H1 (cell line): Measurements from ENCODE around the gene TYSND1. TPM values are rescaled to one million over a fixed set of nuclear protein-coding genes. Genes with fewer than 3 reads are reported as not detected.

ENCODE experiments used
- CTCF ChIA-PET: fragments of 300-600 bp; sonication (Branson Sonifier 250); formaldehyde crosslinking; loops from one replicate; lab custom pipeline; 2021; ENCODE audit not compliant: partially characterized antibody; lab: Charles Lee
- POLR2A ChIA-PET: fragments of 300-600 bp; sonication (Branson Sonifier 250); formaldehyde crosslinking; loops from one replicate; lab custom pipeline; 2021; ENCODE audit warnings: inconsistent platforms; ENCODE audit not compliant: partially characterized antibody; lab: Charles Lee
- DNase-seq, 2 experiments: peaks; one replicate each; pipeline versions ENCODE4 v3.0.0 to v3.0.0-alpha.2; 2010 to 2022; ENCODE audit warnings: low spot score in 2 of 2, low read depth in 1 of 2, mixed read lengths in 1 of 2
- FAIRE-seq: peaks from 2 replicates; lab custom pipeline; 2011; peaks lifted over from hg19 to GRCh38; lab: Jason Lieb, UNC
- H2AFZ ChIP-seq: 2 replicates; pipeline ENCODE4 v1.8.1; 2012; ENCODE audit warnings: low read length, inconsistent platforms
- H2AK5ac ChIP-seq: 2 replicates; pipeline ENCODE4 v1.6.1; 2013; ENCODE audit warnings: low read depth, low read length
- H2BK120ac ChIP-seq: replicated peaks from 2 replicates; pipeline ENCODE3; 2013; ENCODE audit warnings: low read depth, low read length, inconsistent platforms
- H2BK12ac ChIP-seq: 2 replicates; pipeline ENCODE4 v1.6.1; 2013; ENCODE audit warnings: low read depth, low read length
- H2BK15ac ChIP-seq: 2 replicates; pipeline ENCODE4 v1.6.1; 2013; ENCODE audit warnings: low read length
- H2BK20ac ChIP-seq: 2 replicates; pipeline ENCODE4 v1.6.1; 2013; ENCODE audit warnings: low read length
- H2BK5ac ChIP-seq: 2 replicates; pipeline ENCODE4 v1.6.1; 2013; ENCODE audit warnings: low read depth, low read length
- H3K14ac ChIP-seq: 2 replicates; pipeline ENCODE4 v1.6.1; 2013; ENCODE audit warnings: inconsistent platforms; ENCODE audit not compliant: insufficient read length
- H3K18ac ChIP-seq: 2 replicates; pipeline ENCODE4 v1.6.1; 2013; ENCODE audit warnings: low read length; ENCODE audit errors: extremely low read depth
- H3K23ac ChIP-seq: 2 replicates; pipeline ENCODE4 v1.6.1; 2013; ENCODE audit warnings: inconsistent platforms; ENCODE audit not compliant: insufficient read length
- H3K23me2 ChIP-seq: 2 replicates; pipeline ENCODE4 v1.6.1; 2013; ENCODE audit warnings: low read depth, low read length
- H3K27ac ChIP-seq: 2 replicates; pipeline ENCODE4 v1.6.1; 2011; ENCODE audit warnings: low read depth, low read length, inconsistent platforms
- H3K27me3 ChIP-seq, 4 experiments: replicated peaks in 1 of 4; 1 replicate in 1 of 4; 2 replicates in 3 of 4; pipeline versions ENCODE4 v1.6.1 to v1.8.1; 2011 to 2013; ENCODE audit warnings: low read length in 3 of 4, mild to moderate bottlenecking in 3 of 4, inconsistent platforms in 2 of 4, mixed read lengths in 2 of 4, moderate library complexity in 1 of 4; ENCODE audit not compliant: control insufficient read depth in 3 of 4, insufficient read depth in 3 of 4; ENCODE audit errors: extremely low read depth in 1 of 4
- H3K36me3 ChIP-seq, 4 experiments: 2 replicates each; pipeline versions ENCODE4 v1.6.1 to v1.8.1; 2011 to 2013; ENCODE audit warnings: mild to moderate bottlenecking in 4 of 4, low read length in 3 of 4, moderate library complexity in 2 of 4, control low read depth in 1 of 4, inconsistent platforms in 1 of 4; ENCODE audit not compliant: insufficient read depth in 4 of 4, control insufficient read depth in 2 of 4
- H3K4ac ChIP-seq: replicated peaks from 2 replicates; pipeline ENCODE3; 2013; ENCODE audit warnings: low read length, low read depth, mixed read lengths, inconsistent platforms; ENCODE audit not compliant: insufficient read length
- H3K4me1 ChIP-seq, 4 experiments: replicated peaks in 1 of 4; 1 replicate in 1 of 4; 2 replicates in 3 of 4; pipeline versions ENCODE4 v1.6.1 to v1.8.1; 2011 to 2013; ENCODE audit warnings: low read length in 3 of 4, inconsistent platforms in 2 of 4, mixed read lengths in 1 of 4; ENCODE audit not compliant: insufficient read depth in 4 of 4, control insufficient read depth in 3 of 4
- H3K4me2 ChIP-seq, 2 experiments: 2 replicates each; pipeline versions ENCODE4 v1.6.1 to v1.8.1; 2011 to 2013; ENCODE audit warnings: low read depth in 2 of 2, low read length in 2 of 2, control low read depth in 1 of 2, inconsistent platforms in 1 of 2, mild to moderate bottlenecking in 1 of 2; ENCODE audit not compliant: insufficient read depth in 1 of 2
- H3K4me3 ChIP-seq, 4 experiments: fragments of 200-600, 300-600 bp in 1 of 4; sonication (generic), shearing (Covaris generic), sonication (Bioruptor Twin) in 1 of 4; 2 replicates each; pipeline versions ENCODE4 v1.5.1 to v1.8.1; 2011 to 2016; ENCODE audit warnings: low read length in 4 of 4, low read depth in 3 of 4, control low read depth in 2 of 4, inconsistent platforms in 2 of 4, mild to moderate bottlenecking in 2 of 4, mixed read lengths in 1 of 4, moderate library complexity in 1 of 4; ENCODE audit not compliant: insufficient read depth in 2 of 4; ENCODE audit errors: extremely low read depth in 1 of 4
- H3K56ac ChIP-seq: replicated peaks from 2 replicates; pipeline ENCODE3; 2013; ENCODE audit warnings: low read depth, mild to moderate bottlenecking, mixed read lengths, low read length, inconsistent platforms; ENCODE audit not compliant: insufficient read length
- H3K79me1 ChIP-seq: 2 replicates; pipeline ENCODE4 v1.6.1; 2013; ENCODE audit warnings: low read depth, low read length, control low read depth
- H3K79me2 ChIP-seq, 2 experiments: 2 replicates each; pipeline versions ENCODE4 v1.6.1 to v1.8.1; 2012 to 2013; ENCODE audit warnings: low read length in 2 of 2, mild to moderate bottlenecking in 2 of 2, inconsistent platforms in 1 of 2; ENCODE audit not compliant: insufficient read depth in 2 of 2, control insufficient read depth in 1 of 2
- H3K9ac ChIP-seq, 4 experiments: replicated peaks in 1 of 4; 1 replicate in 1 of 4; 2 replicates in 3 of 4; pipeline versions ENCODE4 v1.6.1 to v1.8.1; 2011 to 2013; ENCODE audit warnings: low read depth in 3 of 4, low read length in 3 of 4, control low read depth in 2 of 4, mild to moderate bottlenecking in 2 of 4, moderate library complexity in 2 of 4, inconsistent platforms in 1 of 4; ENCODE audit errors: extremely low read depth in 1 of 4
- H3K9me3 ChIP-seq, 2 experiments: 2 replicates each; pipeline versions ENCODE4 v1.6.1 to v1.8.1; 2012 to 2013; ENCODE audit warnings: mild to moderate bottlenecking in 2 of 2, moderate library complexity in 2 of 2, control low read depth in 1 of 2, inconsistent platforms in 1 of 2, low read depth in 1 of 2, low read length in 1 of 2, mixed read lengths in 1 of 2; ENCODE audit not compliant: insufficient read depth in 2 of 2
- H4K20me1 ChIP-seq, 2 experiments: replicated peaks in 1 of 2; 2 replicates each; pipeline versions ENCODE3 to v1.8.1; 2011 to 2013; ENCODE audit warnings: inconsistent platforms in 2 of 2, low read length in 2 of 2, mild to moderate bottlenecking in 1 of 2; ENCODE audit not compliant: insufficient read depth in 2 of 2, control insufficient read depth in 1 of 2
- H4K5ac ChIP-seq: 2 replicates; pipeline ENCODE4 v1.6.1; 2013; ENCODE audit warnings: low read length, low read depth, mixed read lengths, inconsistent platforms; ENCODE audit not compliant: insufficient read length
- H4K8ac ChIP-seq: 2 replicates; pipeline ENCODE4 v1.8.0; 2013; ENCODE audit warnings: mild to moderate bottlenecking, moderate library complexity, low read length, inconsistent platforms; ENCODE audit not compliant: insufficient read depth; ENCODE audit errors: extremely low read depth
- H4K91ac ChIP-seq: replicated peaks from 2 replicates; pipeline ENCODE3; 2013; ENCODE audit warnings: low read length, mixed read lengths, inconsistent platforms; ENCODE audit not compliant: insufficient read length
- CBX5 ChIP-seq: fragments of 300-800, 300-1000 bp; sonication (generic); IDR thresholded peaks from 2 replicates; pipeline ENCODE4 v1.7.1; 2016; ENCODE audit warnings: antibody characterized with exemption, low read length, low read depth
- WGBS, 2 experiments: shearing (Covaris generic) in 1 of 2; methylation state at CpG; one replicate each; pipeline versions ENCODE4 v1.1.6 to v1.1.7; 2013 to 2015; ENCODE audit warnings: low lambda C conversion rate in 2 of 2, mixed read lengths in 2 of 2, inconsistent platforms in 1 of 2, low coverage in 1 of 2, missing lambda C conversion rate in 1 of 2; ENCODE audit not compliant: insufficient replicate concordance in 2 of 2, insufficient coverage in 1 of 2, insufficient read length in 1 of 2; ENCODE audit errors: extremely low coverage in 1 of 2, missing lambda C conversion rate in 1 of 2; 5-methylcytosine and 5-hydroxymethylcytosine counted together
- polyA plus RNA-seq, 7 experiments: library from polyadenylated mRNA; depleted of rRNA in 3 of 7; stranded (reverse) in 5 of 7; unstranded in 2 of 7; fragments of >200 nt in 5 of 7; fragments of 200-250 nt in 2 of 7; gene quantifications; 1 replicate in 5 of 7; 2 replicates in 1 of 7; 4 replicates in 1 of 7; pipeline versions ENCODE4 v1.2.1 to v1.2.3, GENCODE V29; 2011 to 2013; ENCODE audit warnings: missing spikeins in 2 of 7, mixed read lengths in 2 of 7
- total RNA-seq: library from RNA; stranded (reverse); fragmentation: NEBNext Ultra II Directional; extraction: Animal tissue kit (Norgen Biotek cat#: 25700); gene quantifications from 2 replicates; pipeline ENCODE4 v1.2.1, GENCODE V29; 2021

Gene TYSND1
- total and polyA plus RNA-seq, 2 of the 8 experiments (the other 6 are each of a cell fraction or from before 2014, with no cell fraction given): 11.9 to 15.0 TPM

- WGBS, 2 experiments: 88% methylated on average over 7 of the region's 7 CpGs; no CpG with 5 or more reads in 1 of the 2 experiments
- no peak overlapping the region for H2AK5ac ChIP-seq
- H3K36me3 ChIP-seq: 0 out of 8 replicates have a peak, but pooled peaks cover 0 to under 1% (median 0%) of the 10 kb centered on the region in 4 experiments
- H3K4me2 ChIP-seq: no peak overlapping the region
- no peak overlapping the region for H4K5ac ChIP-seq
- no peaks in the 10 kb centered on the region for H3K23me2 ChIP-seq
- no peak overlapping the region for H3K4me3 ChIP-seq
- DNase-seq (no peak), FAIRE-seq (no peak)
- no peak overlapping the region for H3K14ac ChIP-seq
- H2BK15ac ChIP-seq: no peak overlapping the region
- no peaks in the 10 kb centered on the region for H3K79me2 ChIP-seq
- no peak overlapping the region for H2BK5ac ChIP-seq
- no peak overlapping the region for H3K23ac ChIP-seq
- H3K79me1 ChIP-seq: no peaks in the 10 kb centered on the region
- no peaks in the 10 kb centered on the region for H3K9me3 ChIP-seq
- H3K4ac ChIP-seq: no peak overlapping the region
- no peak overlapping the region for H2AFZ ChIP-seq
- CTCF ChIA-PET: interaction anchor here (0.6 to 1.4 kb wide), 6 partner anchors 13 to 88 kb away, joined by 3 to 5 read pairs (median 3); partner anchors contain the start of gene TYSND1
- H3K27me3 ChIP-seq: no peaks in the 10 kb centered on the region
- H3K56ac ChIP-seq: no peak overlapping the region
- no peak overlapping the region for H2BK12ac ChIP-seq
- H3K27ac ChIP-seq: no peak overlapping the region
- no peak overlapping the region for H2BK120ac ChIP-seq
- no peaks in the 10 kb centered on the region for H4K20me1 ChIP-seq
- H3K9ac ChIP-seq: no peak overlapping the region
- H3K18ac ChIP-seq: no peak overlapping the region
- no peaks in the 10 kb centered on the region for H3K4me1 ChIP-seq
- POLR2A ChIA-PET: no interaction called here
- H4K8ac ChIP-seq: no peak overlapping the region
- H4K91ac ChIP-seq: no peak overlapping the region
- no peak overlapping the region for H2BK20ac ChIP-seq
- no peak for TF ChIP-seq CBX5
Measured at GRCh38 chr10:70193391-70193844, 46.9 kb upstream of the TYSND1 start.
